ENCODE data around the gene RUSF1.
"Not testable (repeated sequence)": the region's sequence is repeated elsewhere in the genome, so short reads cannot be mapped to it uniquely, and the experiment has no call there.

Gene RUSF1

GRCh38 chr16:31485571-31485970, 22.6 kb downstream of the RUSF1 start:
- DNase-seq: no peak

DNA sequence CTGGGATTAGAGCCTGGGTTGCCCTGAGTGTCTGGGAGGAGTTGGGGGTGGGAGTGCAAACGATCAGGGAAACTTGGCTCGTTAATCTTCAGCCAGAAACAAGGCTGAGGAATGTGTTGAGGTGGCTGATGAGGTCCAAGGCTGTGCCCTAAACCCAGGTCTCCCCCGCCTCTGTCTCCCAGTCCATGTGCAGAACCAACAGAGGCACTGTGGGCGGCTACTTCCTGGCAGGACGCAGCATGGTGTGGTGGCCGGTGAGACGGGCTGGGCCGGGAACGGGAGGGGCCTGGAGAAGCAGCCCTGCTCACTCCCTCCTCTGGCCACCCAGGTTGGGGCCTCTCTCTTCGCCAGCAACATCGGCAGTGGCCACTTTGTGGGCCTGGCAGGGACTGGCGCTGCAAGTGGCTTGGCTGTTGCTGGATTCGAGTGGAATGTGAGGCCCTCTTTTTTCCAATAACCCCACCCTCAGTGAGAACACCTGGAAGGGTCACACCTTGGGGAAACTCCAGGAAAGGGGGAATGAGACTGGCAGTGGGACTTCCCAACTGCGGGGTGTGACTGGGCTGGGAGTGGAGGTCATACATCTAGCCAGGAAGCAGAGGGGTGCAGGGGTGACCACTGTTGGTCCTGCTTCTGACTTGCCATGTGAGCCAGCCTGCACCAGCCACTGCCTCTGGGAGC, 23.6 kb downstream of the RUSF1 start:
- DNase-seq: no peak

GRCh38 chr16:31484048-31484447, 24.1 kb downstream of the RUSF1 start:
- not testable (repeated sequence) for DNase-seq

DNA sequence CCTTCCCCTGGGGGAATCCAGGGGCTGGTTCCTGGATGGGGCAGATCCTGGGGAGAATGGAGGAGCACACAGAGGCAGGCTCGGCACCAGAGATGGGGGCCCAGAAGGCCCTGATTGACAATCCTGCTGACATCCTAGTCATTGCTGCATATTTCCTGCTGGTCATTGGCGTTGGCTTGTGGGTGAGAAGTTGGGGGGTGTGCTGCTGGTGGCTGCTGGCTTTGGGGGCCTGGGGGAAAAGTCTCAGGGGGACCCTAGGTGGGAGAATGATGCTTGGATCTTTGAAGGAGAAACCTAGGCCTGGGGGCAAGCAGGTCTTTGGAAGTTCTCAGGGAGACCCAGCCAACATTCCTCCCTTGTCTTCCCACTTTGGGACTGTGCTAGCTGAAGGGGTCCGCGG, 25.1 kb downstream of the RUSF1 start, which contains the start of gene SLC5A2:
Gene SLC5A2, plus strand, starts transcription at position 43 of the 400 bp plus-strand sequence. Its CDS starts 14 bp downstream, at position 57.
- no peak for DNase-seq

DNA sequence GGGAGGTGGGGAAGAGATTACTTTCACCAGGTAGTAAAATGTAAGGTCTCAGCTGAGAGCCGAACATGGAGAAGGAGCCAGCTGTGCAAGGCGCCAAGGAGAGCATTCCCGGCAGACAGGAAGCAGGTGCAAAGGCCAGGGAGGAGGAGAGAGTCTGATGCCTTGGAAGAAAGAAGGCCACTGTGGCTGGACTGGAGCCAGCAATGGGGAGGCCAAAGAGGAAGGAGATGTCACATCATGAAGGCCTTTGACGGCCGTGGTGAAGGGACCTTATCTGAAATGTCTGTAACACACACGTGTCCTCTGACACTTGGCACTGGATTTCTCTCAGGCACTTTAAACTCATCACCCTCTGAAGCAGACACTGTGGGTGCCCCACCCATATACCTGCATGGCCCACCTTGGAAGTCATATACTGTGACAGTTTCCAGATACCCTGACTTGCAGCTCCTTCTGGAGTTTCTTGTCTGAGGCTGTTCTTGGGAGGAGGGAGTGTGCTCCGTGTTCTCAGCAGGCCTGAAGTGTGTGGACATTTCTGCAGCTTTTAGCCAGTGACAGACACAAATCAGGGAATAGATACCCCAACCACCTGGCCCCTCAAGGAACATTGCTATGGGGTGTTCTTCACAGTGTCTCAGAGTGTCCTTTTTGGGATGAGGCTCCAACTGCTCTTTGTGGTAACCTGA, 27.2 kb downstream of the RUSF1 start:
- DNase-seq: no peak

GRCh38 chr16:31479751-31480150, 28.4 kb downstream of the RUSF1 start:
- no peak for DNase-seq

DNA sequence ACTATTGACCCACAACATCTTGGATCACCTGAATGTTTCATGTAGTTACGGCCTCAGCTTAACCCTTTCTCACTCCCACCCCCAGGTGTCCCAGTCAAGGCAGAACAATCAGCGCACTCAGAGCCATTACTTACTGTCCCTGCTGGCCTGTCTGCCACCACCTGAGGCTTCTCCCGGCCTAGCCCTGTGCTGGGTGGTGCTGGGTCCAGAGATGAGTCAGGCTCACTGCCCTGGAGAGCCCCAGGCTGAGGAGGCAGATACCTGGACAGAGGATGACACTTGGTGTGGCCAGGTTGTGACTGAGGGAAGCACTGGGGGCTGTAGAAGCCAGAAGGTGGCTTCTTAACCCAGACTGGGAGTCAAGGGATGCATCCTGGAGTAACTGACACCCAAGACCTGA, 29.2 kb downstream of the RUSF1 start:
- no peak for DNase-seq

DNA sequence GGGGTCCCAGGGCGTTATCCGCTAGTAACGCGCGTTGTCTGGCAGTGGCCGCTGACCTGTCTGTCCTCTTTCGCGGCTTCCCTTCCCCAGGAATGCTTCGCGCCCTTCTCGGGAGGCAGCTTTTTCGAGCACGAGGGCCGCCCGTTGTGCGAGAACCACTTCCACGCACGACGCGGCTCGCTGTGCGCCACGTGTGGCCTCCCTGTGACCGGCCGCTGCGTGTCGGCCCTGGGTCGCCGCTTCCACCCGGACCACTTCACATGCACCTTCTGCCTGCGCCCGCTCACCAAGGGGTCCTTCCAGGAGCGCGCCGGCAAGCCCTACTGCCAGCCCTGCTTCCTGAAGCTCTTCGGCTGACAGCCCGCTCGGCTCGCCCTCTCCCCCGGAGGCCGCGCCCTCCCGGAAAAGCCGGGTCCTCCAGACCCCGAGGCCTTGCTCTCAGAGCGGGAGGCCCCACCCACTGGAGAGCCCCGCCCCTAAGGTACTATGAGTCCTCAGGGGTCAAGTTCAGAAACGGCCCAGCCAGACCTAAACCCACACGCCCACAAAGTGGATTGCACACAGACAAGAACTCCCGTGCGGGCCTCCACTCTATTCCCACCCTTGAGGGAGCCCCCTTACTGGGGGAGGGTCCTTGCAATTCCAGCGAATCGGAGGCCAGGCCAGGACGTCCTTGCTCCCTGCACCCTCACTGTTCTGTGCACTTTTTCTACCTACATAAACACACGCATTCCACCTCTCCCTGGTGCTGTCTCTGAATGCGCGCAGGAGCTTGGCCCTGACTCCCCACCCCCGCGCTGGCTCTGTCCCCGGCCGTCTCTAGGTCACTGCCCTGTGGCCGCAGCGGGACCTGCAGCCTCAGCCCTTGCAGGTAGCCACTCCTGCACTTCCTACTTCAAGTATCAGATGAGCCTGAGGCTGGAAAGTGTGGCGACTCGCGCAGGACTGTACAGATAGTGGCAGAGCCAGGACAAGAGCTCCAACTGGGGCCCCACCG, 30.7 kb downstream of the RUSF1 start:
- peak in 1 of 2 experiments; percentile 43 for DNase-seq

- peak in 1 of 2 experiments; percentile 77 for DNase-seq
Observed at GRCh38 chr16:31476303-31477219, 31.6 kb downstream of the RUSF1 start.

DNA sequence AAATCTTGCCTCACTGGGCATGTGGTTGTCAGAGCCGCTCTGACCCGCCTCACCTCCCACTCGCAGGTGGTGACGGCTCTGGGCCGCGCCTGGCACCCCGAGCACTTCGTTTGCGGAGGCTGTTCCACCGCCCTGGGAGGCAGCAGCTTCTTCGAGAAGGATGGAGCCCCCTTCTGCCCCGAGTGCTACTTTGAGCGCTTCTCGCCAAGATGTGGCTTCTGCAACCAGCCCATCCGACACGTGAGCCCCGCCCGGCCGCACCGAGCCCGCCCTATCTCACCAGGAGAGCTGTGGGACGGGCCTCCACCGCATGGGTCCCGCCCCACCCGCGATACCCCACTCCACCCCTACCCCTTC, 32.3 kb downstream of the RUSF1 start:
- no peak for DNase-seq

- no peak for DNase-seq
Observed at GRCh38 chr16:31474773-31475738, 33.1 kb downstream of the RUSF1 start.

DNA sequence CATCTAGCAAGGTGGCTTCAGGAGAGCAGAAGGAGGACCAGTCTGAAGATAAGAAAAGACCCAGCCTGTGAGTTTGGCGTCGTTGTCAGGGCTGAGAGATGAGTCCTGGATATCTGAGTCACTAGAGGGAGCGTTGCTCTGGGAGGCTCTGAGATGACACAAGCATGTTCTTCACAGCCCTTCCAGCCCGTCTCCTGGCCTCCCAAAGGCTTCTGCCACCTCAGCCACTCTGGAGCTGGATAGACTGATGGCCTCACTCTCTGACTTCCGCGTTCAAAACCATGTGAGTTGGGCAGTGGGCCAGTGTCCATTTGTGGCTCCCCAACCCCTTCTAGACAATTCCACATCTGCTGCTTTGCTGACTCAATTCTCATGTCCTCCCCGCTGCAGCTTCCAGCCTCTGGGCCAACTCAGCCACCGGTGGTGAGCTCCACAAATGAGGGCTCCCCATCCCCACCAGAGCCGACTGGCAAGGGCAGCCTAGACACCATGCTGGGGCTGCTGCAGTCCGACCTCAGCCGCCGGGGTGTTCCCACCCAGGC, 33.9 kb downstream of the RUSF1 start:
- no peak for DNase-seq

DNA sequence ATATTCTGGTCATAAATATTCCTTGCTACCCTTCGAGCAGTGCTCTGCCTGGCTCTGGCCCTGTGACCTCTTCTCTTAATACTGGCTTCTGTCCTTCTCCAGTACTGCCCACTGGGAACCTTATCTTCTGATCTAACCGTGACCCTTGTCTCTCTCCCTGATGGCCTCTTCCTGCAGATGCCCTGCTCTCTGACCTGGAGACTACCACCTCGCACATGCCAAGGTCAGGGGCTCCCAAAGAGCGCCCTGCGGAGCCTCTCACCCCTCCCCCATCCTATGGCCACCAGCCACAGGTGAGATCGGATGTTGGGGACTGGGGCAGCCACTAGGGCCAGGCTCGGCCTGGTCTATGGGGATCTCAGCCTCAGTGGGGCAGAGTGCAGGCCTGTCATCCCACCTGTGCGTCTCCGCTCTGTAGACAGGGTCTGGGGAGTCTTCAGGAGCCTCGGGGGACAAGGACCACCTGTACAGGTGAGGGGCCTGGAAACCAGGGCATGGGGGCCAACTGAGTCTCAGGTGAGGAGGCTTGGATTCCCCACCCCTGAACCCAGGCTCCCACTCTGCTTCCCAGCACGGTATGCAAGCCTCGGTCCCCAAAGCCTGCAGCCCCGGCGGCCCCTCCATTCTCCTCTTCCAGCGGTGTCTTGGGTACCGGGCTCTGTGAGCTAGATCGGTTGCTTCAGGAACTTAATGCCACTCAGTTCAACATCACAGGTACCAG, 34.8 kb downstream of the RUSF1 start:
- no peak for DNase-seq

DNA sequence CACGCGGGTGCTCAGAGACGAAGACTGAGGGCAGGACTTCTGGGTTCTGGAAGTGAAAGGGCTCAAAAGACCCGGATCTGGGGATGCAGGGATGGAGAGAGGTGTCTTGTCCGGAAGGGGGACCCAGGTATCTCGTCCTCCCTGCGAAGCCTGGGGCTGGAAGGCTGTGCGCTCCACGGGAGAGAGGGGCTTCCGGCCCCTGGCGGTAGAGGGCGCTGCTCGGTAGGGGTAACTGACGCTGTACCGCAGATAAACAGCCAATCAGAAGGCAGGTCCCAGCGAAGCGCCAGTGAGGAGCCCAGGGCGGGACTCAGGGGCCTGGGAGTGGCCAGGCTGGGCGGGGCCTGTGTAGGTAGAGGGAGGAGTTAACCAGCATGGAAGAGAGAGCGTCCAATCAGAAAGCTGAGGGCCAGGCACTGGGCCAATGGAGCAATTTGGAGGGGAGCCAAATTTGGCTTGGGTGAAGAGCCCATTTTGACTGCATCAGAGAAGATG, 35.4 kb downstream of the RUSF1 start:
- peak; percentile 23 to 61 for DNase-seq

GRCh38 chr16:31471875-31472708, 36.1 kb downstream of the RUSF1 start, which contains the start of gene TGFB1I1:
TSS of gene TGFB1I1 (plus strand) at chr16:31472152. CDS start at chr16:31472189, 37 bp downstream.
- DNase-seq: peak in 1 of 2 experiments; percentile 32

DNA sequence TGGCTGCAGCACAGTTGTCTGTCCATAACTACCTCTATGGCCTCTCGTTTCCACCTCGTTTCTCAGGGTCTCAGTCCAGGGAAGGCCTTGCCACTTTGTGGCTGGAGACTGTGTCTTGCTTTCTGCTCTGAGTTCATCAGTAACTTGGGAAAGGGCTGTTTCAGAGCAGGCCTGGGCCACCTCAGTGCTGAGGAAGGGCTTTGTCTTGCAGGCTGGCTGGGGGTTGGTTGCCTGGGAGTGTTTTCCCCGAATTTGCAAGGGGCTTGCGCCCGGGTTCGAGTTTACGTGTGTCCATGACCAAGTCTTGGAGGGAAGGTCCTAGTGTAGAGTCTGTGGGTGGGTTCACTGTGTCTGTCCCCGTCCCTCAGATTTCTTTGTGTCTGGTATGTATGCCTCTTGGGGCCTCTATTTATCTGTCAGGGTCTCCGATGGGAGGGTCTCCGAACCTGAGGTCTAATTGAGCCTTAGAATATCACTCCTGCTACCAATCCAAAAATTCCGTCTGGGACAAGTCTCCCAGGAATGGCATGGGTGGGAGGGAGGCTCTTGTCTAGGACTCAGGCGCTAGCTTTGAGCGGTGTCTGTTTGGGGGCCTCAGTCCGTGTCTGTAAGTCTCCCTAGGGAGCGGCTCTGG, 36.8 kb downstream of the RUSF1 start:
- no peak for DNase-seq

GRCh38 chr16:31470615-31471014, 37.6 kb downstream of the RUSF1 start:
- DNase-seq: no peak

DNA sequence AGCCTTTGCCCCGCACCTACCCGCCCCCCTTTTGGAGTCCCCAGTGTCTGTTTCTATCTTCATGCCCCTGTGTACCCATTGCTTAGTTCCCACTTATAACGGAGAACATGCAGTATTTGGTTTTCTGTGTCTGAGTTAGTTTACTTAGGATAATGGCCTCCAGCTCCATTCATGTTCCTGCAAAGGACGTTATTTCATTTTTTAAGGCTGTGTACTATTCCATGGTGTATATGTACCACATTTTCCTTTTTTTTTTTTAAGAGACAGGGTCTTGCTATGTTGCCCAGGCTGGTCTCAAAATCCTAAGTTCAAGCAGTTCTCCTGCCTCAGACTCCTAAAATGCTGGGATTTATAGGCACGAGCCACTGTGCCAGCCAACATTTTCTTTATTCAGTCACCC, 40.3 kb downstream of the RUSF1 start:
- no peak for DNase-seq
